H1 (cell line): Measurements from ENCODE around the gene ADAM19.

Source experiments
- BRCA1 ChIP-seq: IDR thresholded peaks from 2 replicates; pipeline ENCODE4 v1.6.1; 2012; ENCODE audit warnings: low read depth, low read length, improper control_type of control experiment
- CREB1 ChIP-seq: IDR thresholded peaks from 2 replicates; pipeline ENCODE4 v1.6.1; 2012; ENCODE audit warnings: inconsistent platforms
- CTCF ChIP-seq, 3 experiments: IDR thresholded peaks; 1 replicate in 2 of 3; 2 replicates in 1 of 3; pipeline versions ENCODE4 v1.5.1 to v1.6.1; 2011; ENCODE audit warnings: low read length in 3 of 3, mild to moderate bottlenecking in 3 of 3, inconsistent platforms in 2 of 3, low read depth in 1 of 3, moderate library complexity in 1 of 3; ENCODE audit not compliant: insufficient read depth in 1 of 3; ENCODE audit errors: control extremely low read depth in 1 of 3
- EZH2 ChIP-seq: fragments of 200-600 bp; sonication (generic); IDR thresholded peaks from 2 replicates; pipeline ENCODE4 v1.7.1; 2012; ENCODE audit warnings: low read depth, mild to moderate bottlenecking, moderate library complexity, low read length, inconsistent platforms; ENCODE audit not compliant: severe bottlenecking
- GABPA ChIP-seq: IDR thresholded peaks from 2 replicates; pipeline ENCODE4 v1.6.1; 2011; ENCODE audit warnings: mild to moderate bottlenecking, low read length, moderate library complexity, borderline replicate concordance; ENCODE audit not compliant: insufficient read depth
- GTF2F1 ChIP-seq: IDR thresholded peaks from 2 replicates; pipeline ENCODE4 v1.6.1; 2012; ENCODE audit warnings: low read depth, low read length, improper control_type of control experiment, borderline replicate concordance
- KDM4A ChIP-seq: IDR thresholded peaks from one replicate; pipeline ENCODE4 v1.7.1; 2012; ENCODE audit warnings: low read depth, mild to moderate bottlenecking, moderate library complexity, low read length, inconsistent platforms; ENCODE audit not compliant: severe bottlenecking
- POLR2A ChIP-seq, 2 experiments: IDR thresholded peaks; 1 replicate in 1 of 2; 2 replicates in 1 of 2; pipeline ENCODE4 v1.6.1; 2011; ENCODE audit warnings: low read depth in 2 of 2, low read length in 2 of 2, mild to moderate bottlenecking in 2 of 2; ENCODE audit errors: control extremely low read depth in 1 of 2
- POLR2AphosphoS5 ChIP-seq: IDR thresholded peaks from 2 replicates; pipeline ENCODE4 v1.6.1; 2011; ENCODE audit warnings: low read depth, low read length
- RAD21 ChIP-seq, 2 experiments: IDR thresholded peaks in 1 of 2; conservative IDR thresholded peaks in 1 of 2; 2 replicates each; pipeline ENCODE4 v1.6.1; 2011; ENCODE audit warnings: low read depth in 2 of 2, low read length in 2 of 2, improper control_type of control experiment in 1 of 2, inconsistent platforms in 1 of 2, mild to moderate bottlenecking in 1 of 2, moderate library complexity in 1 of 2
- SUZ12 ChIP-seq: fragments of 200-600 bp; sonication (generic); IDR thresholded peaks from 2 replicates; pipeline ENCODE4 v1.6.1; 2012; ENCODE audit warnings: mild to moderate bottlenecking, inconsistent platforms, low read length, moderate library complexity, mixed read lengths
- TF ChIP-seq, protein P1 (sequence below): IDR thresholded peaks from 2 replicates; pipeline ENCODE4 v1.6.1; 2012; ENCODE audit warnings: low read length, inconsistent platforms

GRCh38 chr5:157543825-157544622 lies 31.6 kb downstream of the ADAM19 start:
- no peak for TF ChIP-seq CTCF (IDR thresholded peaks at IDR 0.05; ENCODE audit: control extremely low read depth in 1 of 3, insufficient read depth in 1 of 3, low read depth in 1 of 3, low read length in 3 of 3)
- no peak for TF ChIP-seq POLR2AphosphoS5
- no peak for TF ChIP-seq KDM4A
- TF ChIP-seq CREB1: no peak
- TF ChIP-seq RAD21 (IDR thresholded peaks at IDR 0.05 in 1 of 2, conservative IDR thresholded peaks at IDR 0.05 in 1 of 2; ENCODE audit: low read depth in 2 of 2, low read length in 2 of 2): no peak
- TF ChIP-seq EZH2: no peak
- no peak for TF ChIP-seq SUZ12
- TF ChIP-seq POLR2A (IDR thresholded peaks at IDR 0.05; ENCODE audit: control extremely low read depth in 1 of 2, low read depth in 2 of 2, low read length in 2 of 2): no peak
- no peak for TF ChIP-seq GTF2F1
- TF ChIP-seq GABPA: no peak
- TF ChIP-seq BRCA1: no peak
- TF ChIP-seq, protein P1, sequence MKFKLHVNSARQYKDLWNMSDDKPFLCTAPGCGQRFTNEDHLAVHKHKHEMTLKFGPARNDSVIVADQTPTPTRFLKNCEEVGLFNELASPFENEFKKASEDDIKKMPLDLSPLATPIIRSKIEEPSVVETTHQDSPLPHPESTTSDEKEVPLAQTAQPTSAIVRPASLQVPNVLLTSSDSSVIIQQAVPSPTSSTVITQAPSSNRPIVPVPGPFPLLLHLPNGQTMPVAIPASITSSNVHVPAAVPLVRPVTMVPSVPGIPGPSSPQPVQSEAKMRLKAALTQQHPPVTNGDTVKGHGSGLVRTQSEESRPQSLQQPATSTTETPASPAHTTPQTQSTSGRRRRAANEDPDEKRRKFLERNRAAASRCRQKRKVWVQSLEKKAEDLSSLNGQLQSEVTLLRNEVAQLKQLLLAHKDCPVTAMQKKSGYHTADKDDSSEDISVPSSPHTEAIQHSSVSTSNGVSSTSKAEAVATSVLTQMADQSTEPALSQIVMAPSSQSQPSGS: no peak
